Measurements from ENCODE around the gene TEAD1.

The TEAD1 gene

GRCh38 chr11:12882670-12883069 lies 208.4 kb downstream of the TEAD1 start:
- H3K4me3 ChIP-seq (ENCODE audit: low read depth, low read length) = no peak overlapping the region

- no peak overlapping the region for H3K4me3 ChIP-seq (ENCODE audit: low read depth, low read length)
These were observed 210.6 kb downstream of the TEAD1 start for GRCh38 chr11:12884751-12885318.

- H3K4me3 ChIP-seq (ENCODE audit: low read depth, low read length) = no peak overlapping the region
These were observed 211.6 kb downstream of the TEAD1 start for GRCh38 chr11:12885717-12886239.

- no peak overlapping the region for H3K4me3 ChIP-seq (ENCODE audit: low read depth, low read length)
These were observed 212.3 kb downstream of the TEAD1 start for GRCh38 chr11:12886508-12886907.

- no peak overlapping the region for H3K4me3 ChIP-seq (ENCODE audit: low read depth, low read length)
These were observed 214.4 kb downstream of the TEAD1 start for GRCh38 chr11:12888525-12889158.

GRCh38 chr11:12889243-12889642 lies 215.0 kb downstream of the TEAD1 start:
- no peak overlapping the region for H3K4me3 ChIP-seq (ENCODE audit: low read depth, low read length)

GRCh38 chr11:12890476-12890875 lies 216.3 kb downstream of the TEAD1 start:
- no peak overlapping the region for H3K4me3 ChIP-seq (ENCODE audit: low read depth, low read length)

- no peak overlapping the region for H3K4me3 ChIP-seq (ENCODE audit: low read depth, low read length)
These were observed 219.8 kb downstream of the TEAD1 start for GRCh38 chr11:12893787-12894672.

- no peak overlapping the region for H3K4me3 ChIP-seq (ENCODE audit: low read depth, low read length)
These were observed 223.2 kb downstream of the TEAD1 start for GRCh38 chr11:12897390-12897789.

GRCh38 chr11:12897867-12898266 lies 223.6 kb downstream of the TEAD1 start:
- H3K4me3 ChIP-seq (ENCODE audit: low read depth, low read length) = no peak overlapping the region

GRCh38 chr11:12900496-12900895 lies 226.3 kb downstream of the TEAD1 start:
- no peak overlapping the region for H3K4me3 ChIP-seq (ENCODE audit: low read depth, low read length)

GRCh38 chr11:12901272-12901671 lies 227.1 kb downstream of the TEAD1 start:
- H3K4me3 ChIP-seq (ENCODE audit: low read depth, low read length) = no peak overlapping the region

- H3K4me3 ChIP-seq (ENCODE audit: low read depth, low read length) = no peak overlapping the region
These were observed 227.8 kb downstream of the TEAD1 start for GRCh38 chr11:12901874-12902481.

GRCh38 chr11:12902791-12903486 lies 228.7 kb downstream of the TEAD1 start:
- no peak overlapping the region for H3K4me3 ChIP-seq (ENCODE audit: low read depth, low read length)

- H3K4me3 ChIP-seq (ENCODE audit: low read depth, low read length) = no peak overlapping the region
These were observed 231.2 kb downstream of the TEAD1 start for GRCh38 chr11:12905435-12905834.

GRCh38 chr11:12906501-12906900 lies 232.3 kb downstream of the TEAD1 start:
- no peak overlapping the region for H3K4me3 ChIP-seq (ENCODE audit: low read depth, low read length)

GRCh38 chr11:12909879-12910278 lies 235.7 kb downstream of the TEAD1 start:
- no peak overlapping the region for H3K4me3 ChIP-seq (ENCODE audit: low read depth, low read length)

- H3K4me3 ChIP-seq (ENCODE audit: low read depth, low read length) = no peak overlapping the region
These were observed 240.2 kb downstream of the TEAD1 start for GRCh38 chr11:12914400-12914912.

GRCh38 chr11:12915093-12915492 lies 240.9 kb downstream of the TEAD1 start:
- H3K4me3 ChIP-seq (ENCODE audit: low read depth, low read length) = no peak overlapping the region

- no peak overlapping the region for H3K4me3 ChIP-seq (ENCODE audit: low read depth, low read length)
These were observed 243.6 kb downstream of the TEAD1 start for GRCh38 chr11:12917822-12918221.

All from iPS-11a (cell line).